NCI-H1092 treated with DMSO at 0.1 percent for 48 hours (cell line): ENCODE measurements around the gene RRP9.
"Not testable (repeated sequence)": the region's sequence is repeated elsewhere in the genome, so short reads cannot be mapped to it uniquely, and the experiment has no call there.

Source experiments
- DNase-seq: peaks from one replicate; lab custom pipeline; 2025; lab: John Stamatoyannopoulos, UW

Gene RRP9

GRCh38 chr3:51904034-51904823 is 37.5 kb downstream of the RRP9 start:
- DNase-seq, result no peak

GRCh38 chr3:51902361-51902760 is 39.3 kb downstream of the RRP9 start:
- not testable (repeated sequence) for DNase-seq

- DNase-seq, result not testable (repeated sequence)
These were observed 41.7 kb downstream of the RRP9 start for GRCh38 chr3:51900043-51900442.

- no peak for DNase-seq
These were observed 44.3 kb downstream of the RRP9 start for GRCh38 chr3:51897391-51897790.

GRCh38 chr3:51896607-51897305 is 44.9 kb downstream of the RRP9 start:
- DNase-seq, result no peak

GRCh38 chr3:51894939-51895338 is 46.8 kb downstream of the RRP9 start:
- no peak for DNase-seq

GRCh38 chr3:51894391-51894790 is 47.3 kb downstream of the RRP9 start:
- no peak for DNase-seq

- no peak for DNase-seq
These were observed 50.3 kb downstream of the RRP9 start for GRCh38 chr3:51891242-51892039.

GRCh38 chr3:51888463-51889105 is 53.1 kb downstream of the RRP9 start:
- no peak for DNase-seq

- DNase-seq, result no peak
These were observed 54.1 kb downstream of the RRP9 start for GRCh38 chr3:51887620-51888019.

- DNase-seq, result no peak
These were observed 55.3 kb downstream of the RRP9 start for GRCh38 chr3:51886447-51886846.
